SK-N-SH (cell line): ENCODE measurements around the gene PLA2G2F. TPM values are rescaled to one million over a fixed set of nuclear protein-coding genes. Genes with fewer than 3 reads are reported as not detected.

Source experiments
- CTCF ChIA-PET: fragments of 300-600, 350-600 bp; formaldehyde crosslinking; extraction: SDS; loops from one replicate; lab custom pipeline; 2021; lab: Yijun Ruan, JAX
- POLR2A ChIA-PET: fragments of 350-600 bp; sonication (Branson Sonifier 250); formaldehyde crosslinking; extraction: SDS; loops from one replicate; lab custom pipeline; 2020; ENCODE audit warnings: antibody characterized with exemption, inconsistent platforms; lab: Yijun Ruan, JAX
- DNase-seq: peaks from one replicate; pipeline ENCODE4 v3.0.0; 2012
- H2AFZ ChIP-seq: fragments of 200-600 bp; sonication (generic); 2 replicates; pipeline ENCODE4 v1.8.1; 2016; ENCODE audit warnings: antibody characterized with exemption, mild to moderate bottlenecking, low read depth
- H3F3A ChIP-seq: fragments of 200-600 bp; sonication (generic); replicated peaks from 2 replicates; pipeline ENCODE3; 2016; ENCODE audit warnings: antibody characterized with exemption, mild to moderate bottlenecking; ENCODE audit not compliant: insufficient read depth
- H3K27ac ChIP-seq, 2 experiments: fragments of 200-500 bp in 1 of 2; fragments of 200-600 bp in 1 of 2; sonication (Bioruptor generic) in 1 of 2; sonication (generic), shearing (Covaris generic) in 1 of 2; 2 replicates each; pipeline versions ENCODE4 v1.5.1 to v1.6.1; 2014 to 2016; ENCODE audit warnings: low read depth in 2 of 2, inconsistent platforms in 1 of 2, low read length in 1 of 2, mild to moderate bottlenecking in 1 of 2, mixed read lengths in 1 of 2
- H3K27me3 ChIP-seq: fragments of 200-600 bp; sonication (generic), shearing (Covaris generic); 2 replicates; pipeline ENCODE4 v1.6.1; 2016; ENCODE audit warnings: mixed run types; ENCODE audit not compliant: insufficient read depth
- H3K36me3 ChIP-seq, 2 experiments: fragments of 200-500 bp in 1 of 2; fragments of 200-600 bp in 1 of 2; sonication (Bioruptor generic) in 1 of 2; sonication (generic) in 1 of 2; replicated peaks in 1 of 2; 2 replicates each; pipeline versions ENCODE3 to v1.5.1; 2014 to 2016; ENCODE audit warnings: low read length in 1 of 2, mild to moderate bottlenecking in 1 of 2; ENCODE audit not compliant: insufficient read depth in 2 of 2, control insufficient read depth in 1 of 2
- H3K4me1 ChIP-seq, 2 experiments: fragments of 200-500 bp in 1 of 2; fragments of 200-600 bp in 1 of 2; sonication (Bioruptor generic) in 1 of 2; sonication (generic), shearing (Covaris generic) in 1 of 2; 2 replicates each; pipeline versions ENCODE4 v1.5.1 to v1.6.1; 2014 to 2016; ENCODE audit warnings: low read depth in 1 of 2, low read length in 1 of 2, mixed run types in 1 of 2; ENCODE audit not compliant: insufficient read depth in 2 of 2, control insufficient read depth in 1 of 2
- H3K4me2 ChIP-seq: fragments of 200-600 bp; sonication (generic), shearing (Covaris generic); 2 replicates; pipeline ENCODE4 v1.6.1; 2017; ENCODE audit warnings: mixed run types
- H3K4me3 ChIP-seq, 2 experiments: fragments of 200-500 bp in 1 of 2; fragments of 200-600 bp in 1 of 2; sonication (Bioruptor generic) in 1 of 2; sonication (generic), shearing (Covaris generic) in 1 of 2; 2 replicates each; pipeline versions ENCODE4 v1.5.1 to v1.8.1; 2014 to 2016; ENCODE audit warnings: low read depth in 2 of 2, inconsistent platforms in 1 of 2, low read length in 1 of 2, mild to moderate bottlenecking in 1 of 2, mixed read lengths in 1 of 2, moderate library complexity in 1 of 2
- H3K79me2 ChIP-seq: fragments of 200-600 bp; sonication (generic); 2 replicates; pipeline ENCODE4 v1.8.1; 2017; ENCODE audit warnings: mild to moderate bottlenecking; ENCODE audit not compliant: insufficient read depth
- H3K9ac ChIP-seq: fragments of 200-600 bp; sonication (generic); 2 replicates; pipeline ENCODE4 v1.6.1; 2017; ENCODE audit warnings: mixed run types
- H3K9me2 ChIP-seq: fragments of 200-600 bp; sonication (generic); 2 replicates; pipeline ENCODE4 v1.6.1; 2017; ENCODE audit warnings: mixed run types
- H3K9me3 ChIP-seq: fragments of 200-600 bp; sonication (generic); 2 replicates; pipeline ENCODE4 v1.6.1; 2017; ENCODE audit warnings: mixed run types, mild to moderate bottlenecking, moderate library complexity
- H4K20me1 ChIP-seq: fragments of 200-600 bp; sonication (generic); 2 replicates; pipeline ENCODE4 v1.6.1; 2017; ENCODE audit warnings: mild to moderate bottlenecking, mixed run types; ENCODE audit not compliant: insufficient read depth
- ELF1 ChIP-seq: IDR thresholded peaks from 2 replicates; pipeline ENCODE4 v1.4.0; 2012
- EP300 ChIP-seq, 2 experiments: IDR thresholded peaks; 2 replicates each; pipeline versions ENCODE4 v1.4.0 to v1.6.1; 2012; ENCODE audit warnings: borderline replicate concordance in 1 of 2, low read depth in 1 of 2, low read length in 1 of 2
- FOXJ3 ChIP-seq: sonication (generic); formaldehyde crosslinking; IDR thresholded peaks from 2 replicates; pipeline ENCODE4 v1.5.1; 2020; ENCODE audit warnings: mild to moderate bottlenecking, missing genetic modification reagents
- FOXM1 ChIP-seq: IDR thresholded peaks from 2 replicates; pipeline ENCODE4 v1.4.0; 2012; ENCODE audit warnings: low read depth, mild to moderate bottlenecking
- JUND ChIP-seq: IDR thresholded peaks from 2 replicates; pipeline ENCODE4 v1.4.0; 2012
- MEF2A ChIP-seq: IDR thresholded peaks from 2 replicates; pipeline ENCODE4 v1.4.0; 2012; ENCODE audit warnings: low read depth, borderline replicate concordance
- POLR2AphosphoS5 ChIP-seq: IDR thresholded peaks from 2 replicates; pipeline ENCODE4 v1.6.1; 2012; ENCODE audit warnings: low read depth, low read length
- RAD21 ChIP-seq: IDR thresholded peaks from 2 replicates; pipeline ENCODE4 v1.6.1; 2012; ENCODE audit warnings: mild to moderate bottlenecking, low read length
- RCOR1 ChIP-seq: fragments of 150-350 bp; IDR thresholded peaks from 2 replicates; pipeline ENCODE4 v1.6.1; 2017; ENCODE audit warnings: antibody characterized with exemption, low read length
- RFX5 ChIP-seq: IDR thresholded peaks from 2 replicates; pipeline ENCODE4 v1.6.1; 2012; ENCODE audit warnings: mild to moderate bottlenecking, improper control_type of control experiment, low read length
- RXRA ChIP-seq: IDR thresholded peaks from 2 replicates; pipeline ENCODE4 v1.4.0; 2012; ENCODE audit warnings: low read depth, mild to moderate bottlenecking, borderline replicate concordance
- SMC3 ChIP-seq: IDR thresholded peaks from 2 replicates; pipeline ENCODE4 v1.6.1; 2012; ENCODE audit warnings: low read depth, low read length, improper control_type of control experiment
- WGBS: methylation state at CpG from one replicate; pipeline ENCODE4 v1.1.6; 2017; ENCODE audit warnings: low lambda C conversion rate; 5-methylcytosine and 5-hydroxymethylcytosine counted together
- polyA plus RNA-seq, 3 experiments: library from polyadenylated mRNA; depleted of rRNA; stranded (reverse); fragments of >200 nt; gene quantifications; 2 replicates each; pipeline ENCODE4 v1.2.3, GENCODE V29; 2012
- TF ChIP-seq, protein P1 (sequence below): fragments of 200-600 bp; sonication (generic); IDR thresholded peaks from 2 replicates; pipeline ENCODE4 v1.6.1; 2017; ENCODE audit warnings: antibody characterized with exemption, mild to moderate bottlenecking, moderate library complexity
- TF ChIP-seq, protein P2 (sequence below): fragments of 150-350 bp; IDR thresholded peaks from 2 replicates; pipeline ENCODE4 v1.6.1; 2017; ENCODE audit warnings: antibody characterized with exemption, low read length, low read depth, borderline replicate concordance
- TF ChIP-seq, protein P3 (sequence below): IDR thresholded peaks from 2 replicates; pipeline ENCODE4 v1.4.0; 2012; ENCODE audit warnings: low read depth, borderline replicate concordance
- TF ChIP-seq, protein P4 (sequence below): IDR thresholded peaks from 2 replicates; pipeline ENCODE4 v1.4.0; 2012; ENCODE audit warnings: low read depth, borderline replicate concordance
- TF ChIP-seq, protein P5 (sequence below): IDR thresholded peaks from 2 replicates; pipeline ENCODE4 v1.4.0; 2012; ENCODE audit warnings: low read depth

Gene PLA2G2F
- polyA plus RNA-seq, 1 of the 3 experiments (the other 2 are of a cell fraction) = not detected

DNA sequence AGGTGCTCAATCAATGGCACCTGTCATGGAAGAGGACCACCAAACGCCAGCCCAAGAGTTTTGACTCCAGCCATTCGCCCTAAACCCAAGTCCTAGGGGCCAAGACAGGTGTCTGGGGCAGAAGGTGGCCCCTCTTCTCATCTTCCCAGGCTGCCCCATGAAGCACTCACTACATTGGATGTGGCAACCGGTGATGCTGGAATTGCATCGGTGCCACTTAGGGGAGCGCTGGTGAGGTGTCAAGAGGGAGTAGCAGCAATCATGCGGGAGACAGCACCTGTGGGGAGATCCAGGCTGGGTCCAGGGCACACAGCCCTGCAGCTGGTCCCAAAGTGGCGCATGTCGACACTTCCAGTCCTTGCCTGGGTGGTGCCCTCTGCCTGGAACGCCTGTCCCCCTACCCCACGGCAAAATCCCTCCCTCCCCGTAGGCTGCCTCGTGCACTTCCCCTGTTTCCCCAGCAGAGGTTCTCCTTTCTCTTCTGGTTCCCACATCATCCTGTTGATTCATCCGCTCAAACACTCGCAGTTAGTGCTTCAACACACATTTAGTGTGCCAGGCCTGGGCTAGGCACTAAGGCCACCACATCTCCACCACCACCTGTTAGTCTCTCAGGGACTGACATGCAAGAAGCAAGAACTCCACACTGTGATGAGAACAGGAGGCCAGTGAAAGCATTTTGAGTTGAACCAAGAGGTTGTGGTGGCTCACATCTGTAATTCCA, 38.3 kb upstream of the PLA2G2F start:
- Histone ChIP-seq H2AFZ (no peak overlapping the region), H3K9me3 (no peaks in the 10 kb centered on the region), H4K20me1 (no peaks in the 10 kb centered on the region), H3K4me3 (no peak overlapping the region; a peak in 1 of 4 replicates), H3K79me2 (no peaks in the 10 kb centered on the region), H3K4me1 (no peaks in the 10 kb centered on the region), H3K9ac (no peak overlapping the region), H3F3A (no peaks in the 10 kb centered on the region), H3K36me3 (no peaks in the 10 kb centered on the region), H3K27ac (no peak overlapping the region), H3K27me3 (peaks cover 14% of the 10 kb centered on the region; the same call in 1 of the 2 replicates), H3K4me2 (no peak overlapping the region), H3K9me2 (no peaks in the 10 kb centered on the region)
- DNase-seq = peak; percentile 70
- CTCF ChIA-PET = interaction anchor here (0.6 to 2.5 kb wide), 11 partner anchors 8 to 393 kb away, joined by 3 to 13 read pairs (median 4); no protein-coding TSS in a partner anchor
- 26% methylated on average over 8 of the region's 14 CpGs for WGBS
- TF ChIP-seq, protein P1, sequence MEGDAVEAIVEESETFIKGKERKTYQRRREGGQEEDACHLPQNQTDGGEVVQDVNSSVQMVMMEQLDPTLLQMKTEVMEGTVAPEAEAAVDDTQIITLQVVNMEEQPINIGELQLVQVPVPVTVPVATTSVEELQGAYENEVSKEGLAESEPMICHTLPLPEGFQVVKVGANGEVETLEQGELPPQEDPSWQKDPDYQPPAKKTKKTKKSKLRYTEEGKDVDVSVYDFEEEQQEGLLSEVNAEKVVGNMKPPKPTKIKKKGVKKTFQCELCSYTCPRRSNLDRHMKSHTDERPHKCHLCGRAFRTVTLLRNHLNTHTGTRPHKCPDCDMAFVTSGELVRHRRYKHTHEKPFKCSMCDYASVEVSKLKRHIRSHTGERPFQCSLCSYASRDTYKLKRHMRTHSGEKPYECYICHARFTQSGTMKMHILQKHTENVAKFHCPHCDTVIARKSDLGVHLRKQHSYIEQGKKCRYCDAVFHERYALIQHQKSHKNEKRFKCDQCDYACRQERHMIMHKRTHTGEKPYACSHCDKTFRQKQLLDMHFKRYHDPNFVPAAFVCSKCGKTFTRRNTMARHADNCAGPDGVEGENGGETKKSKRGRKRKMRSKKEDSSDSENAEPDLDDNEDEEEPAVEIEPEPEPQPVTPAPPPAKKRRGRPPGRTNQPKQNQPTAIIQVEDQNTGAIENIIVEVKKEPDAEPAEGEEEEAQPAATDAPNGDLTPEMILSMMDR = peak; percentile 74
- TF ChIP-seq RAD21 (peak; percentile 76), EP300 (IDR thresholded peaks at IDR 0.05; ENCODE audit: borderline replicate concordance in 1 of 2, low read depth in 1 of 2, low read length in 1 of 2) (no peak), MEF2A (no peak), FOXM1 (no peak), ELF1 (no peak), SMC3 (peak; percentile 70), RFX5 (no peak), POLR2AphosphoS5 (no peak), FOXJ3 (no peak), RXRA (no peak), RCOR1 (no peak), JUND (no peak)
- TF ChIP-seq, protein P2, sequence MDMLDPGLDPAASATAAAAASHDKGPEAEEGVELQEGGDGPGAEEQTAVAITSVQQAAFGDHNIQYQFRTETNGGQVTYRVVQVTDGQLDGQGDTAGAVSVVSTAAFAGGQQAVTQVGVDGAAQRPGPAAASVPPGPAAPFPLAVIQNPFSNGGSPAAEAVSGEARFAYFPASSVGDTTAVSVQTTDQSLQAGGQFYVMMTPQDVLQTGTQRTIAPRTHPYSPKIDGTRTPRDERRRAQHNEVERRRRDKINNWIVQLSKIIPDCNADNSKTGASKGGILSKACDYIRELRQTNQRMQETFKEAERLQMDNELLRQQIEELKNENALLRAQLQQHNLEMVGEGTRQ = no peak
- TF ChIP-seq, protein P3, sequence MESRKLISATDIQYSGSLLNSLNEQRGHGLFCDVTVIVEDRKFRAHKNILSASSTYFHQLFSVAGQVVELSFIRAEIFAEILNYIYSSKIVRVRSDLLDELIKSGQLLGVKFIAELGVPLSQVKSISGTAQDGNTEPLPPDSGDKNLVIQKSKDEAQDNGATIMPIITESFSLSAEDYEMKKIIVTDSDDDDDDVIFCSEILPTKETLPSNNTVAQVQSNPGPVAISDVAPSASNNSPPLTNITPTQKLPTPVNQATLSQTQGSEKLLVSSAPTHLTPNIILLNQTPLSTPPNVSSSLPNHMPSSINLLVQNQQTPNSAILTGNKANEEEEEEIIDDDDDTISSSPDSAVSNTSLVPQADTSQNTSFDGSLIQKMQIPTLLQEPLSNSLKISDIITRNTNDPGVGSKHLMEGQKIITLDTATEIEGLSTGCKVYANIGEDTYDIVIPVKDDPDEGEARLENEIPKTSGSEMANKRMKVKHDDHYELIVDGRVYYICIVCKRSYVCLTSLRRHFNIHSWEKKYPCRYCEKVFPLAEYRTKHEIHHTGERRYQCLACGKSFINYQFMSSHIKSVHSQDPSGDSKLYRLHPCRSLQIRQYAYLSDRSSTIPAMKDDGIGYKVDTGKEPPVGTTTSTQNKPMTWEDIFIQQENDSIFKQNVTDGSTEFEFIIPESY = no peak
- TF ChIP-seq, protein P4, sequence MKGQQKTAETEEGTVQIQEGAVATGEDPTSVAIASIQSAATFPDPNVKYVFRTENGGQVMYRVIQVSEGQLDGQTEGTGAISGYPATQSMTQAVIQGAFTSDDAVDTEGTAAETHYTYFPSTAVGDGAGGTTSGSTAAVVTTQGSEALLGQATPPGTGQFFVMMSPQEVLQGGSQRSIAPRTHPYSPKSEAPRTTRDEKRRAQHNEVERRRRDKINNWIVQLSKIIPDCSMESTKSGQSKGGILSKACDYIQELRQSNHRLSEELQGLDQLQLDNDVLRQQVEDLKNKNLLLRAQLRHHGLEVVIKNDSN = no peak
- TF ChIP-seq, protein P5, sequence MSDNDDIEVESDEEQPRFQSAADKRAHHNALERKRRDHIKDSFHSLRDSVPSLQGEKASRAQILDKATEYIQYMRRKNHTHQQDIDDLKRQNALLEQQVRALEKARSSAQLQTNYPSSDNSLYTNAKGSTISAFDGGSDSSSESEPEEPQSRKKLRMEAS = peak; percentile 14; the same call in 1 of the 2 replicates
- POLR2A ChIA-PET = no interaction called here
